ENCODE measurements around the gene DNAAF9.

The DNAAF9 gene

DNA sequence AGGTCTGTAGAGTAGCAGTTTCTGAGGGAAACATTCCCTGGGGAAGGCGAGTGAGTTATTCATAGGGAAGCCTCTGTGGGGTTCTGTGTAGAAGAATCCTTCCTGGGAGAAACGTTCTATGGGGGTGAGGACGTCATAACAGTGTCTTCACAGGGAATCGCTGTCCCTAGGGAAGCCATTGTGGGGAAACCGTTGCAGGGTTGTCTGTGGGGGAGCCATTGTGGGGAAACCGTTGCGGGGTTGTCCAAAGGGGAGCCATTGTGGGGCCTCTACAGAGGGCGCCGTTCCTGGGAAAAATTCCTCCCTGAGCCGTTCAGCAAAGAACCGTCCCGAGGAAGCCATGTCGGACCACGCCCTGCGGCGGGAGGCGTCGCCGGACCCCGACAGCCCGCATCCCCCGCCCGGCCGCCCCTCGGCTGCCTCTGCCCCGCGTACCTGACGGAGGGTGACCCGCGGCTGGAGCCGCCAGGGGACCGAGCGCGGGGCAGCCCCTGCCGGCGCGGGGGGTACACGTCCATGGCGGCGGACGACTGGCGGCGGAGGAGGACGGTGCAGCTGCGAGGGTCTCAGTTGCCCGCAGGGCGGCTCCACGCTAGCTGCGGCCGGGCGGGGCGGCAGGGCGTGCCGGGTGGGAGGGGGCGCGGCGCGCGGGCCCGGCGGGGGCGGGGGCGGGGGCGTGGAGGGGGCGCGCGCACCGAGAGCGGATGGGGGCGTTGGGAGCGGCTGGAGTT lies at the start of gene DNAAF9:
Gene DNAAF9, minus strand, starts transcription at position 630 of the 731 bp plus-strand sequence. Its CDS starts 112 bp downstream, at position 518.
- TF ChIP-seq, protein P1, sequence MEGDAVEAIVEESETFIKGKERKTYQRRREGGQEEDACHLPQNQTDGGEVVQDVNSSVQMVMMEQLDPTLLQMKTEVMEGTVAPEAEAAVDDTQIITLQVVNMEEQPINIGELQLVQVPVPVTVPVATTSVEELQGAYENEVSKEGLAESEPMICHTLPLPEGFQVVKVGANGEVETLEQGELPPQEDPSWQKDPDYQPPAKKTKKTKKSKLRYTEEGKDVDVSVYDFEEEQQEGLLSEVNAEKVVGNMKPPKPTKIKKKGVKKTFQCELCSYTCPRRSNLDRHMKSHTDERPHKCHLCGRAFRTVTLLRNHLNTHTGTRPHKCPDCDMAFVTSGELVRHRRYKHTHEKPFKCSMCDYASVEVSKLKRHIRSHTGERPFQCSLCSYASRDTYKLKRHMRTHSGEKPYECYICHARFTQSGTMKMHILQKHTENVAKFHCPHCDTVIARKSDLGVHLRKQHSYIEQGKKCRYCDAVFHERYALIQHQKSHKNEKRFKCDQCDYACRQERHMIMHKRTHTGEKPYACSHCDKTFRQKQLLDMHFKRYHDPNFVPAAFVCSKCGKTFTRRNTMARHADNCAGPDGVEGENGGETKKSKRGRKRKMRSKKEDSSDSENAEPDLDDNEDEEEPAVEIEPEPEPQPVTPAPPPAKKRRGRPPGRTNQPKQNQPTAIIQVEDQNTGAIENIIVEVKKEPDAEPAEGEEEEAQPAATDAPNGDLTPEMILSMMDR (IDR thresholded peaks at IDR 0.05; ENCODE audit: low read depth, low read length): peak; percentile 16; the same call in 1 of the 2 replicates

DNA sequence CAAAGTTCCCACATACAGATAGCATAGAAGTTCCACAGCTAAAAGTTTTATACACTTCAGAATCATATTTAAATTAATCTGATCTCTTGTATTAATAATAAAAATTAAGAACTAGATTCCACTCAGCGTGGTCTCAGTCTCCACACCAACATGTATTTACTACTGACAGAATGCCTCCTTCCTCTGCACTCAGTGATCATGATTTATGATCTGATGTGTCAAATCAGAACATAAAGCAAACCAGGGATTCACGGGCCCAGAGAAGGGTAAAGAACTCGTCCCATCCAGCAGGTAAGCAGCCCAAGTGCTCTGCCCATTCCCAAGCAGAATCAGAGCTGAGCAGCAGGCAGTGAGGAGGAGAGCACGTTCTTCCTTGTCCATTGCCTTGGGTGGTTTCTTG lies 49.2 kb upstream of the DNAAF9 start:
- TF ChIP-seq, protein P1 (IDR thresholded peaks at IDR 0.05; ENCODE audit: low read depth, low read length): no peak
- H3K4me3 ChIP-seq (ENCODE audit: low read depth, low read length): no peak overlapping the region

More for the DNA sequence above, at the start of gene DNAAF9:
- peak within 1 kb of the TSS; percentile 91 for H3K4me3 ChIP-seq (ENCODE audit: low read depth, low read length)

DNA sequence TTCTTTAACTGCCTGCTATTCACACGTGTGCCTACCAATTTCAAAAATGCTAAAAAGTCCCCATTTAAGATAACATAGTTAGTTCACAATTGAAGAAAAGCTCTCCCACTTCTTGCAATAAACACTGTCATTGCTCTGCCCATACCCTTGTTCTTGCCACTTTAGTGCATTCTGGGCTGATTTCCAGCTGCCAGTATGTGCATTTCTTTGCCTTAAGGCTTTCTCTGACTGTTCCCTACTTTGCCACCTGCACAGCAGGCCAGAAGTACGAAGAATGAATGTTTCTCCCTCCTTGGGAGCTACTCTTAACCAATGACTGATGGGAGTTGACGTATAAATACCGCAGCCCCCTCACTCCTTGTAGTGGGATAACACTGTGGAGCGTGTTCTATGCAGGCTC lies 47.4 kb upstream of the DNAAF9 start:
- no peak overlapping the region for H3K4me3 ChIP-seq (ENCODE audit: low read depth, low read length)
- TF ChIP-seq, protein P1 (IDR thresholded peaks at IDR 0.05; ENCODE audit: low read depth, low read length): no peak

DNA sequence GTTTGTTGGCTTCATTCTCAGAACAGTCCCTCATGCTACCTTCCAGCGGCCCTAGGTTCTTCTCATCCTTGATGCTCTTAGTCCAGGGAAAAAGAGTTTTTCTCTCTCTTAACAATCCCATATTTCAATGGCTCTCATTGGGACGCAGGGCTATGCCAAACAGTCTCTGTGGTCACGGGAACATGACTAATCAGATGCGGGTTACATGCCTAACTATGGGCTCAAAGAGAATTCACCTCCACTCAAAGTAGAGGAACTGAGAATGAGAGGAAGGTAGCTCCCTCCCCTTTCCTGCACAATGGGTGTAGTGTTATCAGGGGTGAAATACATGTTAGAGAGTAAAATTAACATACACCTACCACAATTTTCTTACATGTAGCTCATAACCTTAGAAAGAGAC lies 45.2 kb upstream of the DNAAF9 start:
- TF ChIP-seq, protein P1 (IDR thresholded peaks at IDR 0.05; ENCODE audit: low read depth, low read length): no peak
- no peak overlapping the region for H3K4me3 ChIP-seq (ENCODE audit: low read depth, low read length)

DNA sequence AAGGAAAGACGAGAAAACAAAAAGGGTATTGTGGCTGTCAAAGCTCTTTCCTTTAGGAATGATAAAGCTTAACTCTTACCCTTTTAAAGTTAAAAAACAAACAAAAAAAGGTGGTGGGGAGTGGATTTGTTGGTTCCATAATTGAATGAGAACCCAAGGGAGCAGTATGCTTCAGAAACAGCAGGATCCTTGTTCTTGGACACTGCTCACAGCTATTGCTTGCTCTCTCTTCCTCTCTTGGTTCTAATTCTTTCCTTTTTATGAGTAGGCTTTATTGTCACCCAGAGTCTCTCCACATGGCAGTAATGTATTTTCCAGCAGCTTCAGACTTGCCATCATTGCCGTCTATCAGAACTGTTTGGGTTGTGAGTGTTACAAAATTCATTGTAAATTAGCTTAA lies 44.7 kb upstream of the DNAAF9 start:
- TF ChIP-seq, protein P1 (IDR thresholded peaks at IDR 0.05; ENCODE audit: low read depth, low read length): no peak
- no peak overlapping the region for H3K4me3 ChIP-seq (ENCODE audit: low read depth, low read length)

DNA sequence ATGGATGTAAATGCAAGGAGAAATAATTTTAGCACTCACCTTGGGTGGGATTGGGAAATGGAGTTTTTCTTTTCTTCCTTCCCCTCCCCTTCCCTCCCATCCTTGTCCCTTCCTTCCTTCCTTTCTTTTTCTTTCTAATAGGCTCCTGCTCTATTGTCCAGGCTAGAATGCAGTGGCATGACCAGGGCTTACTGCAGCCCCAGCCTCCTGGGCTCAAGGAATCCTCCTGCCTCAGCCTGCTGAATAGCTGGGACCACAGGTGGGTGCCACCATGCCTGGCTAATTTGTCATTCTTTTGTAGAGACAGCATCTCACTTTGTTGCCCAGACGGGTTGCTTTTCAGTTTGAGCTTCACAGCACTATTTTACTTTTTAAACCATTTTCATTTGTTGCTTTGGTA lies 41.9 kb upstream of the DNAAF9 start:
- TF ChIP-seq, protein P1 (IDR thresholded peaks at IDR 0.05; ENCODE audit: low read depth, low read length): no peak
- no peak overlapping the region for H3K4me3 ChIP-seq (ENCODE audit: low read depth, low read length)

DNA sequence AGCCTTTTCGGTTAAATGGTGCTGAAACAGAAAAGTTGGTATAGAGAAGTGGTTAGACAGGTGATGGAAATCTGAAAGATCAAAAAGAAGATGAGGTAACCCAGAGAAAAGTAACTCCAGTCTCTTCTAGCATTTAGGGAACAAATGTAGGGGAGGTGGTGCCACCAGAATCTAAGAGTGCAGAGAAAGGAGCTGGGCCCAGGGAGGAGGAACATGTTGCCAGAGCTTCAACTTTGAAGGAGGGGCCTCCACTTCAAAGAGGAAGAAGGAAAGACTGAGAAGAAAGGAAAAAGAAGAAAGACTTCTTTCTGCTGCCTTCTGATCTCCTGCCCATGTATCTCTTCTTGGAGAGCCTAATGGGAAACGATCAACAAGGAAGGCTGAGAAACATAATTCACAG lies 39.9 kb upstream of the DNAAF9 start:
- no peak overlapping the region for H3K4me3 ChIP-seq (ENCODE audit: low read depth, low read length)
- TF ChIP-seq, protein P1 (IDR thresholded peaks at IDR 0.05; ENCODE audit: low read depth, low read length): no peak

All from WI38 (cell line).